Left kidney (tissue), 2 donors: ENCODE data around the gene EFHC1. TPM values are rescaled to one million over a fixed set of nuclear protein-coding genes. Genes with fewer than 3 reads are reported as not detected.
"Not testable (repeated sequence)": the region's sequence is repeated elsewhere in the genome, so short reads cannot be mapped to it uniquely, and the experiment has no call there.

Source experiments
- DNase-seq: peaks from one replicate; pipeline ENCODE4 v3.0.0-alpha.2; 2013
- polyA plus RNA-seq: library from polyadenylated mRNA; unstranded; fragments of 120-200 nt; gene quantifications from one replicate; pipeline ENCODE4 v1.2.1, GENCODE V29; 2013; ENCODE audit not compliant: insufficient read length

The EFHC1 gene
- polyA plus RNA-seq, 1 donor = 88.3 TPM

GRCh38 chr6:52435345-52435744 lies 15.2 kb downstream of the EFHC1 start:
- no peak for DNase-seq

GRCh38 chr6:52438926-52439325 lies 18.8 kb downstream of the EFHC1 start:
- DNase-seq = no peak

- DNase-seq = no peak
These were observed 34.4 kb downstream of the EFHC1 start for GRCh38 chr6:52454556-52454955.

GRCh38 chr6:52457096-52457495 lies 37.0 kb downstream of the EFHC1 start:
- no peak for DNase-seq

- DNase-seq = not testable (repeated sequence)
These were observed 41.1 kb downstream of the EFHC1 start for GRCh38 chr6:52461194-52461593.

GRCh38 chr6:52474173-52474572 lies 54.0 kb downstream of the EFHC1 start:
- no peak for DNase-seq

GRCh38 chr6:52475307-52475706 lies 55.2 kb downstream of the EFHC1 start:
- no peak for DNase-seq

- DNase-seq = no peak
These were observed 62.9 kb downstream of the EFHC1 start for GRCh38 chr6:52482903-52483670.

- no peak for DNase-seq
These were observed 63.5 kb downstream of the EFHC1 start for GRCh38 chr6:52483671-52484003.

GRCh38 chr6:52489881-52490280 lies 69.7 kb downstream of the EFHC1 start:
- no peak for DNase-seq

- no peak for DNase-seq
These were observed 71.3 kb downstream of the EFHC1 start for GRCh38 chr6:52491203-52492069.

- DNase-seq = no peak
These were observed 73.5 kb downstream of the EFHC1 start for GRCh38 chr6:52493669-52494068.

GRCh38 chr6:52494298-52495072 lies 74.3 kb downstream of the EFHC1 start:
- no peak for DNase-seq

- DNase-seq = no peak
These were observed 75.8 kb downstream of the EFHC1 start for GRCh38 chr6:52495922-52496321.

GRCh38 chr6:52496631-52497030 lies 76.5 kb downstream of the EFHC1 start:
- DNase-seq = no peak

- no peak for DNase-seq
These were observed 77.7 kb downstream of the EFHC1 start for GRCh38 chr6:52497652-52498408.

GRCh38 chr6:52498538-52499017 lies 78.4 kb downstream of the EFHC1 start:
- no peak for DNase-seq

- no peak for DNase-seq
These were observed 78.9 kb downstream of the EFHC1 start for GRCh38 chr6:52499026-52499425.

- DNase-seq = no peak
These were observed 79.6 kb downstream of the EFHC1 start for GRCh38 chr6:52499681-52500236.

- no peak for DNase-seq
These were observed 80.3 kb downstream of the EFHC1 start for GRCh38 chr6:52500238-52501129.
